ENCODE results near the gene EXOSC2. TPM values are rescaled to one million over a fixed set of nuclear protein-coding genes. Genes with fewer than 3 reads are reported as not detected.

EXOSC2 gene
- total RNA-seq, 8 experiments from 2014 or later: 18.5 to 59.3 (median 28.7) TPM

- in situ Hi-C loops (cut with MboI; ENCODE audit: low pct_unique_long_range_greater_than_20kb in 2 of 9, low sequenced_read_pairs in 9 of 9, unreplicated experiment in 9 of 9): loop anchor here in 1 of 9 experiments (25.0 kb wide), 1 partner anchor 111 kb away; no protein-coding TSS in a partner anchor
- Histone ChIP-seq H3K4me1 (replicated peaks in 1 of 2) (peaks cover 5 to 7% of the 10 kb centered on the region in 2 donors), H3K27ac (peak overlapping the region; percentile 30 to 42), H3K4me3 (no peak overlapping the region)
- ATAC-seq (replicated peaks in 6 of 8): no peak
- WGBS, 10 experiments: 54 to 100% (median 96%) methylated on average over 1 to 5 of the region's 7 CpGs; no CpG with 5 or more reads in 1 of the 10 experiments
Measured at GRCh38 chr9:130751631-130752355, 58.2 kb downstream of the EXOSC2 start.

Other genes with a start within 250 kb of the EXOSC2 start
- gene ASS1, start 248.8 kb upstream of the EXOSC2 start, total RNA-seq: 100 to 1,000 TPM in 4 of 8 experiments, 10 to 100 TPM in 4; 12.0 to 412 (median 86.3) TPM
- gene FUBP3, start 114.2 kb upstream of the EXOSC2 start, total RNA-seq: 10 to 100 TPM; 32.5 to 65.0 (median 50.9) TPM
- gene PRDM12, start 29.2 kb upstream of the EXOSC2 start, total RNA-seq: under 1 TPM in 5 of 8 experiments, not detected in 3; 0.21 to 0.96 (median 0.27) TPM
- 10 to 100 TPM; 20.7 to 68.1 (median 33.2) TPM for gene ABL1, start 141.5 kb downstream of the EXOSC2 start, total RNA-seq
- gene QRFP, start 203.0 kb downstream of the EXOSC2 start, total RNA-seq: 1 to 10 TPM in 3 of 8 experiments, under 1 TPM in 5; 0.33 to 3.0 (median 0.66) TPM
- gene FIBCD1, start 245.5 kb downstream of the EXOSC2 start, total RNA-seq: 1 to 10 TPM in 3 of 8 experiments, under 1 TPM in 5; 0.40 to 2.4 (median 0.54) TPM

Measured in motor neuron (in vitro differentiated cells).